Ishikawa (cell line): ENCODE data around the gene TMPRSS2.

Experiments used
- CREB1 ChIP-seq: IDR thresholded peaks from 2 replicates; pipeline ENCODE4 v1.6.1; 2012; ENCODE audit warnings: low read depth
- EGR1 ChIP-seq: IDR thresholded peaks from 2 replicates; pipeline ENCODE4 v1.6.1; 2012
- EP300 ChIP-seq: IDR thresholded peaks from 2 replicates; pipeline ENCODE4 v1.6.1; 2012; ENCODE audit warnings: borderline replicate concordance
- RAD21 ChIP-seq: IDR thresholded peaks from 2 replicates; pipeline ENCODE4 v1.6.1; 2012; ENCODE audit warnings: low read depth
- TAF1 ChIP-seq: IDR thresholded peaks from 2 replicates; pipeline ENCODE4 v1.6.1; 2012; ENCODE audit warnings: low read depth, mild to moderate bottlenecking
- YY1 ChIP-seq: IDR thresholded peaks from 2 replicates; pipeline ENCODE4 v1.6.1; 2012; ENCODE audit warnings: low read depth
- TF ChIP-seq, protein P1 (sequence below): IDR thresholded peaks from 2 replicates; pipeline ENCODE4 v1.6.1; 2012; ENCODE audit warnings: low read depth, mild to moderate bottlenecking
- TF ChIP-seq, protein P2 (sequence below): IDR thresholded peaks from 2 replicates; pipeline ENCODE4 v1.6.1; 2012

DNA sequence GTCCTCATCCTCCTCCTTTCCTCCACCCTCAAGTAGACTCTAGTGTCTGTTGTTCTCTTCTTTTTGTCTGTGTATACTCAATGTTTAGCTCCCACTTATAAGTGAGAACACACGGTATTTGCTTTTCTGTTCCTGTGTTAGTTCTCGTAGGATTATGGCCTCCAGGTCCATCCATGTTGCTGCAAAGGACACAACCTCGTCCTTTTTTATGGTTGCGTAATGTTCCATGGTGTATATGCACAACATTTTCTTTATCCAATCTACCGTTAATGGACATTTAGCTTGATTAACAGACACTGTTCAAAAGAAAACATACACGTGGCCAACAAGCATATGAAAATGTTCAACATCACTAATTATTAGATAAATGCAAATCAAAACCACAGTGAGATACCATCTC lies 44.3 kb upstream of the TMPRSS2 start:
- TF ChIP-seq RAD21 (no peak), TAF1 (no peak), EP300 (no peak), YY1 (no peak), CREB1 (no peak), EGR1 (no peak)
- TF ChIP-seq, protein P1, sequence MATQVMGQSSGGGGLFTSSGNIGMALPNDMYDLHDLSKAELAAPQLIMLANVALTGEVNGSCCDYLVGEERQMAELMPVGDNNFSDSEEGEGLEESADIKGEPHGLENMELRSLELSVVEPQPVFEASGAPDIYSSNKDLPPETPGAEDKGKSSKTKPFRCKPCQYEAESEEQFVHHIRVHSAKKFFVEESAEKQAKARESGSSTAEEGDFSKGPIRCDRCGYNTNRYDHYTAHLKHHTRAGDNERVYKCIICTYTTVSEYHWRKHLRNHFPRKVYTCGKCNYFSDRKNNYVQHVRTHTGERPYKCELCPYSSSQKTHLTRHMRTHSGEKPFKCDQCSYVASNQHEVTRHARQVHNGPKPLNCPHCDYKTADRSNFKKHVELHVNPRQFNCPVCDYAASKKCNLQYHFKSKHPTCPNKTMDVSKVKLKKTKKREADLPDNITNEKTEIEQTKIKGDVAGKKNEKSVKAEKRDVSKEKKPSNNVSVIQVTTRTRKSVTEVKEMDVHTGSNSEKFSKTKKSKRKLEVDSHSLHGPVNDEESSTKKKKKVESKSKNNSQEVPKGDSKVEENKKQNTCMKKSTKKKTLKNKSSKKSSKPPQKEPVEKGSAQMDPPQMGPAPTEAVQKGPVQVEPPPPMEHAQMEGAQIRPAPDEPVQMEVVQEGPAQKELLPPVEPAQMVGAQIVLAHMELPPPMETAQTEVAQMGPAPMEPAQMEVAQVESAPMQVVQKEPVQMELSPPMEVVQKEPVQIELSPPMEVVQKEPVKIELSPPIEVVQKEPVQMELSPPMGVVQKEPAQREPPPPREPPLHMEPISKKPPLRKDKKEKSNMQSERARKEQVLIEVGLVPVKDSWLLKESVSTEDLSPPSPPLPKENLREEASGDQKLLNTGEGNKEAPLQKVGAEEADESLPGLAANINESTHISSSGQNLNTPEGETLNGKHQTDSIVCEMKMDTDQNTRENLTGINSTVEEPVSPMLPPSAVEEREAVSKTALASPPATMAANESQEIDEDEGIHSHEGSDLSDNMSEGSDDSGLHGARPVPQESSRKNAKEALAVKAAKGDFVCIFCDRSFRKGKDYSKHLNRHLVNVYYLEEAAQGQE, result no peak
- TF ChIP-seq, protein P2, sequence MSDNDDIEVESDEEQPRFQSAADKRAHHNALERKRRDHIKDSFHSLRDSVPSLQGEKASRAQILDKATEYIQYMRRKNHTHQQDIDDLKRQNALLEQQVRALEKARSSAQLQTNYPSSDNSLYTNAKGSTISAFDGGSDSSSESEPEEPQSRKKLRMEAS, result no peak
